HS-27A (cell line): ENCODE results near the gene SAP130.

Source experiments
- DNase-seq: peaks from one replicate; pipeline ENCODE4 v3.0.0-alpha.2; 2012; ENCODE audit warnings: low read depth, missing footprints

Gene SAP130

GRCh38 chr2:128027801-128028667 is at the start of gene SAP130:
SAP130 (minus strand) TSS chr2:128028059; CDS start chr2:128026292, 1,767 bp downstream.
- DNase-seq = peak; percentile 91

GRCh38 chr2:128076461-128077106 is 48.7 kb upstream of the SAP130 start:
- DNase-seq = no peak

GRCh38 chr2:128073278-128073677 is 45.4 kb upstream of the SAP130 start:
- DNase-seq = no peak

GRCh38 chr2:128069769-128070168 is 41.9 kb upstream of the SAP130 start:
- no peak for DNase-seq

GRCh38 chr2:128064353-128064752 is 36.5 kb upstream of the SAP130 start:
- no peak for DNase-seq

- no peak for DNase-seq
Measured at GRCh38 chr2:128062571-128062970, 34.7 kb upstream of the SAP130 start.

GRCh38 chr2:128058114-128058513 is 30.3 kb upstream of the SAP130 start:
- DNase-seq = no peak

GRCh38 chr2:128057334-128057733 is 29.5 kb upstream of the SAP130 start:
- no peak for DNase-seq

- DNase-seq = no peak
Measured at GRCh38 chr2:128054104-128054885, 26.4 kb upstream of the SAP130 start.

GRCh38 chr2:128053331-128053730 is 25.5 kb upstream of the SAP130 start:
- no peak for DNase-seq

GRCh38 chr2:128043041-128043440 is 15.2 kb upstream of the SAP130 start:
- DNase-seq = no peak

GRCh38 chr2:128041561-128041960 is 13.7 kb upstream of the SAP130 start:
- DNase-seq = no peak

GRCh38 chr2:128040166-128040771 is 12.4 kb upstream of the SAP130 start:
- no peak for DNase-seq

- no peak for DNase-seq
Measured at GRCh38 chr2:128039535-128039934, 11.7 kb upstream of the SAP130 start.

GRCh38 chr2:128038411-128038810 is 10.6 kb upstream of the SAP130 start:
- no peak for DNase-seq

GRCh38 chr2:128037649-128038048 is 9.8 kb upstream of the SAP130 start:
- DNase-seq = no peak

GRCh38 chr2:128036748-128037607 is 9.1 kb upstream of the SAP130 start:
- no peak for DNase-seq

- DNase-seq = no peak
Measured at GRCh38 chr2:128032092-128032491, 4.2 kb upstream of the SAP130 start.

- DNase-seq = no peak
Measured at GRCh38 chr2:128028668-128029054, 802 bp upstream of the SAP130 start.

GRCh38 chr2:128027278-128027800 is 520 bp downstream of the SAP130 start:
- DNase-seq = peak; percentile 100
